K562 (cell line): Measurements from ENCODE around the gene APOC1. TPM values are rescaled to one million over a fixed set of nuclear protein-coding genes. Genes with fewer than 3 reads are reported as not detected.

ENCODE experiments used
- CBFA2T3 ChIP-seq: fragments of 450-650 bp; IDR thresholded peaks from 2 replicates; pipeline ENCODE4 v1.6.1; 2017
- ETV6 ChIP-seq, 3 experiments: fragments of 150-350 bp in 1 of 3; sonication (generic) in 1 of 3; formaldehyde crosslinking in 1 of 3; IDR thresholded peaks; 2 replicates each; pipeline versions ENCODE4 v1.6.1 to v1.8.0; 2014 to 2022; ENCODE audit warnings: borderline replicate concordance in 2 of 3, low read depth in 2 of 3, antibody characterized with exemption in 1 of 3, low read length in 1 of 3, mild to moderate bottlenecking in 1 of 3, missing genetic modification reagents in 1 of 3
- JUN ChIP-seq, 2 experiments: sonication (generic) in 1 of 2; formaldehyde crosslinking in 1 of 2; IDR thresholded peaks; 2 replicates each; pipeline versions ENCODE4 v1.6.1 to v1.8.0; 2012 to 2022; ENCODE audit warnings: borderline replicate concordance in 2 of 2, mild to moderate bottlenecking in 2 of 2, improper control_type of control experiment in 1 of 2, low read depth in 1 of 2, low read length in 1 of 2, missing genetic modification reagents in 1 of 2
- MCM2 ChIP-seq: fragments of 450-650 bp; IDR thresholded peaks from 2 replicates; pipeline ENCODE4 v1.6.1; 2017; ENCODE audit warnings: low read depth, mild to moderate bottlenecking
- NBN ChIP-seq: fragments of 450-650 bp; IDR thresholded peaks from 2 replicates; pipeline ENCODE4 v1.6.1; 2016; ENCODE audit warnings: low read depth, mild to moderate bottlenecking
- NELFE ChIP-seq: IDR thresholded peaks from 2 replicates; pipeline ENCODE4 v1.6.1; 2011; ENCODE audit warnings: mild to moderate bottlenecking; ENCODE audit not compliant: insufficient read depth, insufficient read length
- PCBP2 ChIP-seq: fragments of 200-400 bp; formaldehyde crosslinking; IDR thresholded peaks from 2 replicates; pipeline ENCODE4 v1.6.1; 2018; ENCODE audit warnings: low read length, low read depth, mild to moderate bottlenecking, moderate library complexity; ENCODE audit not compliant: poor library complexity, severe bottlenecking
- RAD21 ChIP-seq, 2 experiments: fragments of 250-450 bp in 1 of 2; fragments of 450-650 bp in 1 of 2; sonication (Bioruptor Pico) in 1 of 2; formaldehyde crosslinking in 1 of 2; IDR thresholded peaks in 1 of 2; conservative IDR thresholded peaks in 1 of 2; 2 replicates each; pipeline versions ENCODE4 v1.4.0 to v1.8.0; 2020 to 2022; ENCODE audit warnings: mild to moderate bottlenecking in 2 of 2, moderate library complexity in 1 of 2
- RBM22 ChIP-seq: fragments of 200-400 bp; formaldehyde crosslinking; IDR thresholded peaks from 2 replicates; pipeline ENCODE4 v1.6.1; 2018; ENCODE audit warnings: low read length, low read depth; ENCODE audit not compliant: poor library complexity, severe bottlenecking
- SMARCE1 ChIP-seq: fragments of 450-650 bp; IDR thresholded peaks from 2 replicates; pipeline ENCODE4 v1.7.1; 2016; ENCODE audit warnings: mild to moderate bottlenecking
- TAF1 ChIP-seq: IDR thresholded peaks from 2 replicates; pipeline ENCODE4 v1.6.1; 2011; ENCODE audit warnings: mild to moderate bottlenecking, low read length, moderate library complexity; ENCODE audit not compliant: insufficient read depth, control insufficient read depth, severe bottlenecking; ENCODE audit errors: extremely low read depth
- ZNF79 ChIP-seq: fragments of 250-450 bp; sonication (Bioruptor Pico); IDR thresholded peaks from 2 replicates; pipeline ENCODE4 v1.4.0; 2020; ENCODE audit warnings: low read depth, mild to moderate bottlenecking, moderate library complexity
- polyA plus RNA-seq, 8 experiments: library from polyadenylated mRNA; depleted of rRNA in 4 of 8; stranded (reverse) in 5 of 8; unstranded in 3 of 8; fragments of >200 nt; fragmentation: Nextera tagmentation in 2 of 8; fragmentation: Illumina TruSeq in 1 of 8; extraction: Ambion mirVana in 2 of 8; extraction: Trizol in 1 of 8; gene quantifications; 2 replicates each; pipeline versions ENCODE4 v1.2.1 to v1.2.3, GENCODE V29; 2011 to 2014; ENCODE audit warnings: inconsistent platforms in 1 of 8, missing spikeins in 1 of 8
- total RNA-seq, 7 experiments: library from RNA; depleted of rRNA in 6 of 7; stranded (reverse); fragments of >200 nt in 6 of 7; fragmentation: Illumina TruSeq in 2 of 7; extraction: Trizol in 2 of 7; gene quantifications; 2 replicates each; pipeline versions ENCODE4 v1.2.1 to v1.2.3, GENCODE V29; 2011 to 2021; ENCODE audit warnings: low replicate concordance in 1 of 7
- TF ChIP-seq, protein P1 (sequence below): sonication (generic); formaldehyde crosslinking; IDR thresholded peaks from 2 replicates; pipeline ENCODE4 v1.8.0; 2023; ENCODE audit warnings: mild to moderate bottlenecking, missing genetic modification reagents
- TF ChIP-seq, protein P2 (sequence below): fragments of 450-650 bp; formaldehyde crosslinking; IDR thresholded peaks from 2 replicates; pipeline ENCODE4 v1.4.0; 2022; ENCODE audit warnings: mild to moderate bottlenecking, moderate library complexity
- TF ChIP-seq, protein P3 (sequence below), 2 experiments: fragments of 450-650 bp; formaldehyde crosslinking in 1 of 2; IDR thresholded peaks; 2 replicates each; pipeline versions ENCODE4 v1.4.0 to v1.6.1; 2014 to 2020; ENCODE audit warnings: mild to moderate bottlenecking in 2 of 2, borderline replicate concordance in 1 of 2, low read depth in 1 of 2

The APOC1 gene
- total and polyA plus RNA-seq, 9 of the 15 experiments (the other 6 are each of a cell fraction or from before 2014, with no cell fraction given), result 115 to 408 (median 220) TPM

DNA sequence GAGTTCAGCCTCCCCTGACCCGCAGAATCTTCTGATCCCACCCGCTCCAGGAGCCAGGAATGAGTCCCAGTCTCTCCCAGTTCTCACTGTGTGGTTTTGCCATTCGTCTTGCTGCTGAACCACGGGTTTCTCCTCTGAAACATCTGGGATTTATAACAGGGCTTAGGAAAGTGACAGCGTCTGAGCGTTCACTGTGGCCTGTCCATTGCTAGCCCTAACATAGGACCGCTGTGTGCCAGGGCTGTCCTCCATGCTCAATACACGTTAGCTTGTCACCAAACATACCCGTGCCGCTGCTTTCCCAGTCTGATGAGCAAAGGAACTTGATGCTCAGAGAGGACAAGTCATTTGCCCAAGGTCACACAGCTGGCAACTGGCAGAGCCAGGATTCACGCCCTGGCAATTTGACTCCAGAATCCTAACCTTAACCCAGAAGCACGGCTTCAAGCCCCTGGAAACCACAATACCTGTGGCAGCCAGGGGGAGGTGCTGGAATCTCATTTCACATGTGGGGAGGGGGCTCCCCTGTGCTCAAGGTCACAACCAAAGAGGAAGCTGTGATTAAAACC is 9.9 kb upstream of the APOC1 start (continued):
- TF ChIP-seq, protein P1, sequence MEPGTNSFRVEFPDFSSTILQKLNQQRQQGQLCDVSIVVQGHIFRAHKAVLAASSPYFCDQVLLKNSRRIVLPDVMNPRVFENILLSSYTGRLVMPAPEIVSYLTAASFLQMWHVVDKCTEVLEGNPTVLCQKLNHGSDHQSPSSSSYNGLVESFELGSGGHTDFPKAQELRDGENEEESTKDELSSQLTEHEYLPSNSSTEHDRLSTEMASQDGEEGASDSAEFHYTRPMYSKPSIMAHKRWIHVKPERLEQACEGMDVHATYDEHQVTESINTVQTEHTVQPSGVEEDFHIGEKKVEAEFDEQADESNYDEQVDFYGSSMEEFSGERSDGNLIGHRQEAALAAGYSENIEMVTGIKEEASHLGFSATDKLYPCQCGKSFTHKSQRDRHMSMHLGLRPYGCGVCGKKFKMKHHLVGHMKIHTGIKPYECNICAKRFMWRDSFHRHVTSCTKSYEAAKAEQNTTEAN, result no peak
- TF ChIP-seq NBN (no peak), MCM2 (no peak), SMARCE1 (no peak), TAF1 (no peak), RBM22 (no peak), JUN (IDR thresholded peaks at IDR 0.05; ENCODE audit: borderline replicate concordance, low read depth, low read length) (no peak), JUN (CRISPR knock-in tag; IDR thresholded peaks at IDR 0.05; ENCODE audit: borderline replicate concordance) (no peak), ZNF79 (CRISPR knock-in tag) (no peak), ETV6 (IDR thresholded peaks at IDR 0.05; ENCODE audit: borderline replicate concordance in 1 of 2, low read depth in 2 of 2, low read length in 1 of 2) (no peak), ETV6 (CRISPR knock-in tag; IDR thresholded peaks at IDR 0.05; ENCODE audit: borderline replicate concordance) (no peak), CBFA2T3 (no peak), PCBP2 (no peak), RAD21 (CRISPR knock-in tag; conservative IDR thresholded peaks at IDR 0.05 in 1 of 2, IDR thresholded peaks at IDR 0.05 in 1 of 2) (peak in 1 of 2 experiments; percentile 46; a peak in 2 of 4 replicates), NELFE (no peak)
- TF ChIP-seq, protein P2, sequence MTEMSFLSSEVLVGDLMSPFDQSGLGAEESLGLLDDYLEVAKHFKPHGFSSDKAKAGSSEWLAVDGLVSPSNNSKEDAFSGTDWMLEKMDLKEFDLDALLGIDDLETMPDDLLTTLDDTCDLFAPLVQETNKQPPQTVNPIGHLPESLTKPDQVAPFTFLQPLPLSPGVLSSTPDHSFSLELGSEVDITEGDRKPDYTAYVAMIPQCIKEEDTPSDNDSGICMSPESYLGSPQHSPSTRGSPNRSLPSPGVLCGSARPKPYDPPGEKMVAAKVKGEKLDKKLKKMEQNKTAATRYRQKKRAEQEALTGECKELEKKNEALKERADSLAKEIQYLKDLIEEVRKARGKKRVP (CRISPR knock-in tag), result 0 out of 2 replicates have a peak, but pooled peaks have one; percentile 16
- TF ChIP-seq, protein P3, sequence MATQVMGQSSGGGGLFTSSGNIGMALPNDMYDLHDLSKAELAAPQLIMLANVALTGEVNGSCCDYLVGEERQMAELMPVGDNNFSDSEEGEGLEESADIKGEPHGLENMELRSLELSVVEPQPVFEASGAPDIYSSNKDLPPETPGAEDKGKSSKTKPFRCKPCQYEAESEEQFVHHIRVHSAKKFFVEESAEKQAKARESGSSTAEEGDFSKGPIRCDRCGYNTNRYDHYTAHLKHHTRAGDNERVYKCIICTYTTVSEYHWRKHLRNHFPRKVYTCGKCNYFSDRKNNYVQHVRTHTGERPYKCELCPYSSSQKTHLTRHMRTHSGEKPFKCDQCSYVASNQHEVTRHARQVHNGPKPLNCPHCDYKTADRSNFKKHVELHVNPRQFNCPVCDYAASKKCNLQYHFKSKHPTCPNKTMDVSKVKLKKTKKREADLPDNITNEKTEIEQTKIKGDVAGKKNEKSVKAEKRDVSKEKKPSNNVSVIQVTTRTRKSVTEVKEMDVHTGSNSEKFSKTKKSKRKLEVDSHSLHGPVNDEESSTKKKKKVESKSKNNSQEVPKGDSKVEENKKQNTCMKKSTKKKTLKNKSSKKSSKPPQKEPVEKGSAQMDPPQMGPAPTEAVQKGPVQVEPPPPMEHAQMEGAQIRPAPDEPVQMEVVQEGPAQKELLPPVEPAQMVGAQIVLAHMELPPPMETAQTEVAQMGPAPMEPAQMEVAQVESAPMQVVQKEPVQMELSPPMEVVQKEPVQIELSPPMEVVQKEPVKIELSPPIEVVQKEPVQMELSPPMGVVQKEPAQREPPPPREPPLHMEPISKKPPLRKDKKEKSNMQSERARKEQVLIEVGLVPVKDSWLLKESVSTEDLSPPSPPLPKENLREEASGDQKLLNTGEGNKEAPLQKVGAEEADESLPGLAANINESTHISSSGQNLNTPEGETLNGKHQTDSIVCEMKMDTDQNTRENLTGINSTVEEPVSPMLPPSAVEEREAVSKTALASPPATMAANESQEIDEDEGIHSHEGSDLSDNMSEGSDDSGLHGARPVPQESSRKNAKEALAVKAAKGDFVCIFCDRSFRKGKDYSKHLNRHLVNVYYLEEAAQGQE (IDR thresholded peaks at IDR 0.05; ENCODE audit: borderline replicate concordance), result peak; percentile 9; the same call in 1 of the 2 replicates
- TF ChIP-seq, protein P3 (CRISPR knock-in tag; IDR thresholded peaks at IDR 0.05; ENCODE audit: low read depth), result no peak
